Thyroid gland (tissue), 4 donors: ENCODE data around the gene REN.

Experiments used
- CTCF ChIP-seq, 6 experiments: fragments of 200-600 bp in 3 of 6; fragments of 450-650 bp in 3 of 6; sonication (generic) in 3 of 6; IDR thresholded peaks; one replicate each; pipeline ENCODE4 v1.5.1; 2016 to 2019; ENCODE audit warnings: antibody characterized with exemption in 6 of 6, mild to moderate bottlenecking in 2 of 6, inconsistent platforms in 1 of 6, moderate library complexity in 1 of 6
- POLR2A ChIP-seq, 2 donors: fragments of 450-650 bp; IDR thresholded peaks; one replicate each; pipeline ENCODE4 v1.6.1; 2017; ENCODE audit warnings: antibody characterized with exemption in 2 of 2, mild to moderate bottlenecking in 2 of 2, moderate library complexity in 1 of 2

GRCh38 chr1:204139952-204140351 lies 26.2 kb downstream of the REN start:
- TF ChIP-seq CTCF (IDR thresholded peaks at IDR 0.05) = no peak
- no peak for TF ChIP-seq POLR2A (IDR thresholded peaks at IDR 0.05)
